GM18502 (cell line): ENCODE measurements around the gene CNOT3.

Experiments
- ATAC-seq: cut with Tn5 transposase; IDR thresholded peaks from one replicate; pipeline ENCODE4 v1.9.1; 2021; ENCODE audit warnings: mild to moderate bottlenecking; ENCODE audit not compliant: unreplicated experiment, poor library complexity

CNOT3 gene

GRCh38 chr19:54145541-54146158 is 8.1 kb downstream of the CNOT3 start:
- no peak for ATAC-seq

DNA sequence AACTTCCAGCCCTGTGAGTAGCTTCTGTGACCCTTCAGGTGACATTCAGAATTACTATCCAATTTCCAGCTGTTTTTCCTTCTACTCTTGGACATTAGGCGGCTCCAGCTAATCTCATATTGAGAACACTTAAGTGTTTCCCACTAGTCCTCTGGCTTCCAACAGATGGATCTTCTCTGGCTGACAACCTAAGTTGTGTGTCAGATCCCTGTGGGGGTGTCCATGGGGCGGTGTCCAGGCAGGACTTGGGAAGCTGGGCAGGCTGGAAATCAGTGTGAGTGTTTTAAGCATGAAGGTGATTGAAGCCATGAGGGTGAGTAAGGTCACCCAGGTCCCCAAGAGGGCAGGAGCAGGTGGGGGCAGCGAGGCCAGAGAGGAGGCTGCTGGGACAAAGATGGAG is 10.1 kb downstream of the CNOT3 start:
- no peak for ATAC-seq

DNA sequence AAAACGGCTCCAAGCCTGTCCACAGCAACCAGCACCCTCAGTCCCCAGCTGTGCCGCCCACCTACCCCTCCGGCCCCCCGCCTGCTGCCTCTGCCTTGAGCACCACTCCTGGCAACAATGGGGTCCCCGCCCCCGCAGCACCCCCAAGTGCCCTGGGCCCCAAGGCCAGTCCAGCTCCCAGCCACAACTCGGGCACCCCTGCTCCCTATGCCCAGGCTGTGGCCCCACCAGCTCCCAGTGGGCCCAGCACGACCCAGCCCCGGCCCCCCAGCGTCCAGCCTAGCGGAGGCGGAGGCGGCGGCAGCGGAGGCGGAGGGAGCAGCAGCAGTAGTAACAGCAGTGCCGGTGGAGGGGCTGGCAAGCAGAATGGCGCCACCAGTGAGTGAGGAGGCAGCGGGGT is 10.6 kb downstream of the CNOT3 start:
- ATAC-seq = no peak

- ATAC-seq = no peak
Observed at GRCh38 chr19:54149021-54149812, 11.7 kb downstream of the CNOT3 start.

GRCh38 chr19:54151362-54152035 is 13.9 kb downstream of the CNOT3 start:
- ATAC-seq = no peak

- no peak for ATAC-seq
Observed at GRCh38 chr19:54152267-54152666, 14.7 kb downstream of the CNOT3 start.

- no peak for ATAC-seq
Observed at GRCh38 chr19:54152878-54153524, 15.4 kb downstream of the CNOT3 start.

DNA sequence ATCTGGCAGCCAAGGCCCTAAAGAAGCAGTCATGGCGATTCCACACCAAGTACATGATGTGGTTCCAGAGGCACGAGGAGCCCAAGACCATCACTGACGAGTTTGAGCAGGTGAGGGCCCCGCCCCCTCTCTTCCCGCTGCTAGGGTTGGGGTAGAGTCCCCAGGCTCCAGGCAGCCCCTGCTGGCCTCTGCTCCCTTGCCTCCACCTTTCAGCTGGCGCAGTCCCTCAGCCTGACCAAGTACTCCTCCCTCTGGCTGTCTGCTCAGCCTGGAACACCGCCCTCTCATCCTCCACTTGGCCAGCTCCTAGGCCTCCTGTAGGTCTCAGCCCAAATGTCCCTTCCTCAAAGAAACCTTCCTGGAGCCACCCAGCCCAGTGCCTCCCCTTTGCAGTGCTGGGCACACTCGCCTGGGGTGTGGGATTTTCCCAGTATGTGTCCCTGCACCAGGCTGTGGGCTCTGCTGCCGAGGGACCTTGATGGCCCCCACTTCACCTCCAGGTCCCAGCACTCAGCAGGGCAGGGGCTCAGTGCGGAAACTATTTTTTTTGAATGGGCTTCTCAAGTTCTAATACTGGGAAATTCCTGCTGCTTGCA is 16.3 kb downstream of the CNOT3 start:
- ATAC-seq = no peak

GRCh38 chr19:54154603-54155345 is 17.2 kb downstream of the CNOT3 start:
- ATAC-seq = no peak

DNA sequence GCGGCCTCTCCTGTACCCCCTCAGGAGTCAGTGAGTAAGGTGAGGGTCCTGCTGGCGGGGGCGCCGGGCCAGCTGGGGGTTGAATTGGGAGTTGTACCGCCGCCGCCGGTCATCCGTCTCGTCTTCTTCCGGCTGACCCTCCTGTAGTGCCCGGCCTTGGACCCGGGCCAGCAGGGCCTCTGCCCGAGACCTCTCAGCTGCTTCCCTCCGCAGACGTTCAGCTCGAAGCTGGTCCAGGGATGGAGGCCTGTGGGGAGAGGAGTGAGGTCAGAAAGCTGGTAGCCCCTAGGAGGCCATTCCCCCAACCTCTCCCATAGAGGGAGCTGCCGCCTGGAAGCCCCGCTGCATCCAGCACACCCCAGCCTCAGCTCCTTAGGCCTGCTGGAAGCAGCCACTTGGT is 18.1 kb downstream of the CNOT3 start:
- ATAC-seq = no peak

GRCh38 chr19:54156490-54156889 is 18.9 kb downstream of the CNOT3 start:
- no peak for ATAC-seq

DNA sequence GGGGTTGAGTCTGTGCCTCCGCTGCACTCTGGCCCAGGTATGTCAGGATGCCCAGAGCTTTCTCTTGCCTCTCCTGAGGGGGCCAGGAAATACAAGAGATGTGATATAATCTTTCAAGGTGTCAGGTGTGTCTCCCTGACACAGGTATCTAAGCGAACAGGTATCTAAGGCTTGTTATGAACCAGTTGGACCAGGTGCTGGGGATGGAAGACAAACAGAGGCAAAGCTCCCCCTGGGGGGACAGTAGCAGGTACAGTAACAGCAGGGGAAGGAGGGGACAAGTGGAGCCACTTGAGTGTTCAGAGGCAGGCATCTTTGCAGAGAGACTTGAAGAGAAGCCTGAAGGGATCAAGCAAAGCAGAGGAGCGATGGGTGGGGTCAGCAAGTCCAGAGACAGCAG is 19.4 kb downstream of the CNOT3 start:
- ATAC-seq = no peak

DNA sequence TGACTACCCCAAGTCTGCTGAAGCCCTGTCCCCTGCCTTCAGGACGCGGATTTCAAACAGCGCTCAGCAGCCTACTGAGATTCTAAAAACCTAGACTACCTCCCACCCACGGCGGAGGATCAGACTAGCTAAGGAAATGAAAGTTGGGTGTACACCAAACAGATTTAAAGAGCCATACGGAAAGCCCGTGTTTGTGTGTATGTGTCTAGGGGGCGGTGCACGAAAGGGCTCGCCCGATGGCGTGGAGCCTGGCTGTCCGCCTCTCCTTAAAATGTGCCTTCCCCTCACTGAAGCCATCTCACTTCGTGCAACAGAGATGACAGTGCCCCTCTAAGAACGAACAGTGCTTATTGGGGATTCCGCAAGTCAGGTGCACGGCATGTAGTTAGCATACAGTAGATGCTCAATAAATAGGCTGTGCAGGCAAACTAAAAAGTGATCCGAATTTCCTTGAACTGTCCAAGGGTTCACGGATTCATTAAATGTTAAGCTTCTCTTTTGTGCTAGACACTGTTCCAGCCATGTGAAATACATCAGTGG is 21.3 kb downstream of the CNOT3 start:
- ATAC-seq = no peak

DNA sequence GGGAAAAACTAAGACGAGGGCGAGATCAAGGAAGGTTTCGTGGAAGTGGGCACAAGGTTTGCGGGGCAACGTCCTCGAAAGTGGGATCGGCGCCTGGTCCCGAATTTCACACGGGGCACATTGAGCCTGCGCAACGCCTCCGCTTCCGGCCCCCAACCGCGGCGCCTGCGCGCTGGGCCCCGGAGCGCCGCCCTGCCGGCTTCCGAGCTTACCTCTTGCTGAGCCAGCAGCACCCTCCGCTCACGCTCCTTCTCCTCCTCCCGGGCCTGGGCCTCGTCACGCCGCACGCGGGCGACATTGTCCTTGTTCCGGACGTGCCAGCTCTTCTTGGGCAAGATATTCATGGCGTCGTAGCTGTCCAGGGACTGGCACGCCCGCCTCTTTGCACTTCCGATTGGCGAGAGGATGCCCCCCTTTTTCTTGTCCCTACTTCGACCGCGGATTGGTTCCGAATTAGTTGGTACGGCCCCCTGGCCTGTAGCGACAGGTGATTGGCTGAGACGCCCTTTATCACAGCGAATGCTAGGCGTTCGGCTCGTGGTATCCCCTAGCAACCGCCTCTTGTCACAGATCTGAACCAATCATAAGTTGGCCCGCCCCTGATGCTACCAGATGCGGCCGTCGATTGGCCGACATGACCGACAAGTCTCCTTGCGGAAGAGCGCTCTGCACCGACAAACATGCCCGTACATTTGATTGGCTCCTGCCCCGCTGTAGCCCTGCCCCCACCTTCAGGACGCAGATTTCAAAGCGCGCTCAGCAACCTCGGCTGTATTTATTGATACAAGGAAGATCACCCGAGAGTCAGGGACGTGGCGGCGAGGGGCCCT is 22.0 kb downstream of the CNOT3 start, which contains the start of gene LENG1:
LENG1 (minus strand) TSS at position 370 of the 830 bp plus-strand sequence; CDS start at position 344, 26 bp downstream.
- ATAC-seq = peak; percentile 91

DNA sequence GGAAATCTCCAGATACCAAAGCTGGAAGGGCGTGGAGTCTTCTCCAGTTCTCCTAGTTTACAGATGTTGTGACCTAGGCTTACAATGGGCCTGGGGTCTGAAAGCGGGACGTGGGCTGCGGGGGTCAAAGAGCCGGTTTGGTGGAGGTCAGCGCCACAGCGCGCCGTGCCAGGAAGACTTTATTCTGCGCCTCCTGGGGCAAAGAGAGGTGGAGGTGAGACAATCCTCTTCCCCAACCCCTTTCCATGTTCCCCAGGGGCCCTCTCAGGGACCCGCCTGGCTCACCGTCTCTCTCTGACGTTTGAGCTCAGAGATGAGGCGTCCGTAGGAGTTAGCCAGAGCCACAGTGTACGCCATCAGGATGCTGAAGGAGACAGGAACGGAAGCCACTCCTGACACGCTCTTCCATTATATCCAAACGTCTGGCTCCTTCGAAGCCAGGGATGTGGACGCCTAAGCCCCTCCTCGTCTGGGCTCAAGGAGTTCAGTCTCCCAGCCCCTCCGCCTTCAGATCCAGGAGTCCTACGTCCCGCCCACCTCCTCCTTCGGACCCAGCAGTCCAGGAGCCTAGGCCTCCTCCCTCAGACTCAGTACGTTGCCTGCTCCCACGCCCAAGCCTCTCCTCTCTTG is 22.7 kb downstream of the CNOT3 start:
- peak; percentile 1 for ATAC-seq

DNA sequence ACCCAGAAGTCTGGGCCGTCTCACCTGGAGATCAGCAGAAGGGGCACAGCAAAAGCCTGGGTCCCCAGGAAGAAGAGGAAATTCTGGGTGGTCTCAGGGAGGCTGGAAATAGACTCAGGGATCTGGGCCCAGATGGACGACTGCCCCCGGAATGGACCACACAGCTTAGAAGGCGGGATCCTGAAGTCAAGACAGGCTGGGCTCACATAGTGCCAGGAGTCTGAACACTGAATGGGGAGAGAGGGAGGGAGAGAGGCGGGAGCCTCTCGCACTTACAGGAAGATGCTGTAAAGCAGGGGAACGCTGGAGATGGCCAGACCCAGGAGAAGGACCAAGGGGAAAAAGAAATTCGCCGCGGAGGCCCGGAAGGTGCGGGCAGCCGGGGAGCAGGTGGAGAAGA is 23.3 kb downstream of the CNOT3 start:
- no peak for ATAC-seq

- no peak for ATAC-seq
Observed at GRCh38 chr19:54162241-54162805, 24.8 kb downstream of the CNOT3 start.

DNA sequence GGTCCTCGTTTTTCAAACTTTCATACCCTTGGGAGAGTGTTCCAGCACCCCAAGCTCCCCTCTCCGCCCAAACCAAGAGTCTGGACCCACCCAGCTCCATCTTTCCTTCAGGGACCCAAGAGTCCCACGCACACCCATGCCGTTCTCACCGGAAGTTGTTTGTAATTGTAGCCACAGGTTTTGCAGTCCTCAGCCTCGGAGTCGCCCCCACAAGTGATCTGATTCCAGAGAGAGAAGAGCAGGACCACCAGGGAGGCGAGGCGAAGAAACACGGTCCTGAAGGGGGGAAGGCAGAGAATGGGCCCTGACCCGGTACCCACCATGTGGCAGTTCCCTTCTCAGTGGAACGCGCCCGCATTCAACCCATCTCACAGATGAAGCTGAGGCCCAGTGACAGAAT is 25.3 kb downstream of the CNOT3 start:
- no peak for ATAC-seq
